ENCODE data around the gene FAM171A2. TPM values are rescaled to one million over a fixed set of nuclear protein-coding genes. Genes with fewer than 3 reads are reported as not detected.

Gene FAM171A2
- total RNA-seq, 1 experiment from 2014 or later = 29.9 TPM

DNA sequence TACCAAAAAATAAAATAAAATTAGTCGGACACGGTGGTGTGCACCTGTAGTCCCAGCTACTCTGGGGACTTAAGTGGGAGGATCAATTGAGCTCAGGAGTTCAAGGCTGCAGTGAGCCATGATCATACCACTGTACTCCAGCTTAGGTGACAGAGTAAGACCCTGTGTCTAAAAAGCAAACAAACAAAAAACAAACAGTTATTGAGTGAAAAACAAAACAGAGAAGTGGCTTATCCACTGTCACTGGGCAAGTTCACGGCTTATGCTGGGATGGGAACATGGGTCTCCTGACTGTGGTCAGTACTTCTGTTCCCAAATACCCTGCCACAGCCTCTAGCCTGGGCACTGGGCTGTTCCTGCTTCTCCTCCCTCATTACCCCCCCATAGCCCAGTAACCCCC is 28.1 kb downstream of the FAM171A2 start:
- TF ChIP-seq IRF2 (CRISPR knock-in tag; IDR thresholded peaks at IDR 0.05; ENCODE audit: borderline replicate concordance, low read depth) (no peak), TP53 (CRISPR knock-in tag; IDR thresholded peaks at IDR 0.05) (no peak)
- ChIA-PET POLR2A (no interaction called here), CTCF (interaction anchor here (0.9 to 7.4 kb wide), 5 partner anchors 9 to 133 kb away, joined by 3 to 78 read pairs (median 8); partner anchors contain the start of gene GRN)
- ATAC-seq (no peak), DNase-seq (ENCODE audit: low spot score) (no peak)
- Mint-ChIP-seq H3K4me3 (no peak overlapping the region), H3K36me3 (no peaks in the 10 kb centered on the region), H3K4me1 (peaks cover 12% of the 10 kb centered on the region; the same call in 1 of the 2 replicates), H3K27ac (no peak overlapping the region), H3K27me3 (ENCODE audit: low read depth) (peaks cover 5% of the 10 kb centered on the region), H3K9me3 (no peaks in the 10 kb centered on the region)

DNA sequence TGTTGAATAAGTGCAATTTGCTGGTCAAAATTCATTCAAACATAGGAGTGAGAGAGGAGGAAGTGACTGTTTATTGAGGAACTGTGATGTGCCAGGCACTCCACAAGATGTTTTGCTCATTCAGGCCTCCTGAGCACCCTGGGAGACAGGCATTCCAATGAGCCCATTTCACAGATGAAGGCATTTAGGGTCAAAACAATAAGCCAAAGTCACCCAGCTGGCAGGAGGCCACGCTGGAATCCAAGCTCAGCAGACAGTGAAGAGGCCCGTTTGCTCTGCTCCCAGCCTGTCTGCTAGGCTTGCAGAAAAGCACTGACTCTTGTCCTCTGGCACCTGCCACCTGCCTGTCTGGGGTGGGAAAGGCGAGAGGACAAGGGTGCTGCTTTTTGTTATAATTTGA is 28.9 kb downstream of the FAM171A2 start:
- no peak for DNase-seq (ENCODE audit: low spot score)
- CTCF ChIA-PET = interaction anchor here (1.4 to 7.4 kb wide), 4 partner anchors 10 to 124 kb away, joined by 3 to 78 read pairs (median 26); partner anchors contain the start of gene GRN
- POLR2A ChIA-PET = interaction anchor here (0.7 kb wide), 1 partner anchor 11 kb away, joined by 6 read pairs; no protein-coding TSS in a partner anchor
- TF ChIP-seq TEAD4 (CRISPR knock-in tag; IDR thresholded peaks at IDR 0.05) (no peak), ZBTB21 (CRISPR knock-in tag; IDR thresholded peaks at IDR 0.05; ENCODE audit: borderline replicate concordance) (no peak), ELF4 (CRISPR knock-in tag; IDR thresholded peaks at IDR 0.05; ENCODE audit: low read depth) (no peak), NR1H2 (CRISPR knock-in tag; IDR thresholded peaks at IDR 0.05) (no peak)
- Mint-ChIP-seq H3K4me3 (no peak overlapping the region), H3K9me3 (no peaks in the 10 kb centered on the region), H3K27me3 (ENCODE audit: low read depth) (peaks cover 5% of the 10 kb centered on the region), H3K27ac (no peak overlapping the region), H3K36me3 (no peaks in the 10 kb centered on the region), H3K4me1 (peaks cover 12% of the 10 kb centered on the region; the same call in 1 of the 2 replicates)
- ATAC-seq = no peak

DNA sequence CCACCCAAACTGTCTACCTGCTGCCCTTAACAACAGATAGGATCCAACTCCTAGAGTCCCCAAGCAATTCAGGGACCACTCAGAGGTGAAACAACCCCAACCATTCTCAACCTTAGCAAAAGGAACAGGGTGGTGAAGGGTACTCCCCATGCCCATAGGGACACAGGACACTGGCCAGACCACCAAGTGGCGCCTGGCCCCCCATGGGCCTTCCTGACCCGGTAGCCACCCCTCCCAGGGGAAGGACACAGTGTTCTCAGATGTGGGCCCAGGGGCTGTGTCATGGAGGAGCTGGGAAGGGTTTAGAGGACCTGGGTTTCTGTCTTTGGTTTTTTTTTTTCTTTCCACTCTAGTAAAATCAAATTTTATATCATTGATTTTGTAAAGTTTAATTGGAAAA is 29.3 kb downstream of the FAM171A2 start:
- ChIA-PET POLR2A (no interaction called here), CTCF (interaction anchor here (1.3 to 7.4 kb wide), 6 partner anchors 10 to 131 kb away, joined by 3 to 78 read pairs (median 22); partner anchors contain the start of gene GRN)
- Mint-ChIP-seq H3K9me3 (no peaks in the 10 kb centered on the region), H3K36me3 (no peaks in the 10 kb centered on the region), H3K27me3 (ENCODE audit: low read depth) (peaks cover 5% of the 10 kb centered on the region), H3K27ac (no peak overlapping the region), H3K4me3 (no peak overlapping the region), H3K4me1 (peaks cover 12% of the 10 kb centered on the region; the same call in 1 of the 2 replicates)
- DNase-seq (ENCODE audit: low spot score) = no peak
- TF ChIP-seq ZNF121 (CRISPR knock-in tag; IDR thresholded peaks at IDR 0.05) (no peak), TEAD1 (CRISPR knock-in tag; IDR thresholded peaks at IDR 0.05) (no peak), MYBL2 (CRISPR knock-in tag; IDR thresholded peaks at IDR 0.05) (no peak), ELF4 (CRISPR knock-in tag; IDR thresholded peaks at IDR 0.05; ENCODE audit: low read depth) (no peak), NFYB (CRISPR knock-in tag; conservative IDR thresholded peaks at IDR 0.05; ENCODE audit: low read depth) (no peak), JAZF1 (CRISPR knock-in tag; IDR thresholded peaks at IDR 0.05) (no peak), CREB1 (CRISPR knock-in tag; IDR thresholded peaks at IDR 0.05) (no peak)
- TF ChIP-seq, protein P1, sequence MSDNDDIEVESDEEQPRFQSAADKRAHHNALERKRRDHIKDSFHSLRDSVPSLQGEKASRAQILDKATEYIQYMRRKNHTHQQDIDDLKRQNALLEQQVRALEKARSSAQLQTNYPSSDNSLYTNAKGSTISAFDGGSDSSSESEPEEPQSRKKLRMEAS (CRISPR knock-in tag; IDR thresholded peaks at IDR 0.05) = no peak
- TF ChIP-seq, protein P2, sequence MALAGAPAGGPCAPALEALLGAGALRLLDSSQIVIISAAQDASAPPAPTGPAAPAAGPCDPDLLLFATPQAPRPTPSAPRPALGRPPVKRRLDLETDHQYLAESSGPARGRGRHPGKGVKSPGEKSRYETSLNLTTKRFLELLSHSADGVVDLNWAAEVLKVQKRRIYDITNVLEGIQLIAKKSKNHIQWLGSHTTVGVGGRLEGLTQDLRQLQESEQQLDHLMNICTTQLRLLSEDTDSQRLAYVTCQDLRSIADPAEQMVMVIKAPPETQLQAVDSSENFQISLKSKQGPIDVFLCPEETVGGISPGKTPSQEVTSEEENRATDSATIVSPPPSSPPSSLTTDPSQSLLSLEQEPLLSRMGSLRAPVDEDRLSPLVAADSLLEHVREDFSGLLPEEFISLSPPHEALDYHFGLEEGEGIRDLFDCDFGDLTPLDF (CRISPR knock-in tag; IDR thresholded peaks at IDR 0.05) = no peak
- TF ChIP-seq, protein P3, sequence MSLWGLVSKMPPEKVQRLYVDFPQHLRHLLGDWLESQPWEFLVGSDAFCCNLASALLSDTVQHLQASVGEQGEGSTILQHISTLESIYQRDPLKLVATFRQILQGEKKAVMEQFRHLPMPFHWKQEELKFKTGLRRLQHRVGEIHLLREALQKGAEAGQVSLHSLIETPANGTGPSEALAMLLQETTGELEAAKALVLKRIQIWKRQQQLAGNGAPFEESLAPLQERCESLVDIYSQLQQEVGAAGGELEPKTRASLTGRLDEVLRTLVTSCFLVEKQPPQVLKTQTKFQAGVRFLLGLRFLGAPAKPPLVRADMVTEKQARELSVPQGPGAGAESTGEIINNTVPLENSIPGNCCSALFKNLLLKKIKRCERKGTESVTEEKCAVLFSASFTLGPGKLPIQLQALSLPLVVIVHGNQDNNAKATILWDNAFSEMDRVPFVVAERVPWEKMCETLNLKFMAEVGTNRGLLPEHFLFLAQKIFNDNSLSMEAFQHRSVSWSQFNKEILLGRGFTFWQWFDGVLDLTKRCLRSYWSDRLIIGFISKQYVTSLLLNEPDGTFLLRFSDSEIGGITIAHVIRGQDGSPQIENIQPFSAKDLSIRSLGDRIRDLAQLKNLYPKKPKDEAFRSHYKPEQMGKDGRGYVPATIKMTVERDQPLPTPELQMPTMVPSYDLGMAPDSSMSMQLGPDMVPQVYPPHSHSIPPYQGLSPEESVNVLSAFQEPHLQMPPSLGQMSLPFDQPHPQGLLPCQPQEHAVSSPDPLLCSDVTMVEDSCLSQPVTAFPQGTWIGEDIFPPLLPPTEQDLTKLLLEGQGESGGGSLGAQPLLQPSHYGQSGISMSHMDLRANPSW (CRISPR knock-in tag; conservative IDR thresholded peaks at IDR 0.05; ENCODE audit: low read depth) = no peak
- no peak for ATAC-seq

DNA sequence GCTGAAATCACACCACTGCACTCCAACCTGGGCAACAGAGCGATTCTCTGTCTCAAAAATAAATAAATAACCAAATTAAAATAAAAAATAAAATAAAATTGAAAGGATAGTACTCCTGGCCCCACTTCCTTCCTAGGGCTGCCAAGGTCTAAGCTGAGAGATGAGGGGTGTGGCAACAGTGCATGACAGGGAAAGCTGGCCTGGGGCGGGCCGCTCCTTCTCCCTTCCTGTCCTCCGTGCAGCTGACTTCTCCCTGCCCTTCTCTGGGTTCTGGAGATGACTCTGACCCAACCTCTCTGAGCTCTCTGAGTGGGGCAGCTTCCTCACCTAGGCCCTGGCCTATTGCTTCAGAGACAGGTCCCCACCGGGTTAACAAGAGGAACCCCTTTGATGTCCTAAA is 30.3 kb downstream of the FAM171A2 start:
- ATAC-seq (no peak), DNase-seq (ENCODE audit: low spot score) (no peak)
- ChIA-PET POLR2A (no interaction called here), CTCF (interaction anchor here (1.3 to 7.4 kb wide), 6 partner anchors 11 to 130 kb away, joined by 3 to 78 read pairs (median 40); partner anchors contain the start of gene GRN)
- Mint-ChIP-seq H3K36me3 (no peaks in the 10 kb centered on the region), H3K27me3 (ENCODE audit: low read depth) (peaks cover 5% of the 10 kb centered on the region), H3K4me3 (no peak overlapping the region), H3K9me3 (no peaks in the 10 kb centered on the region), H3K4me1 (peaks cover 12% of the 10 kb centered on the region; the same call in 1 of the 2 replicates), H3K27ac (no peak overlapping the region)
- TF ChIP-seq KAT7 (CRISPR knock-in tag; IDR thresholded peaks at IDR 0.05; ENCODE audit: borderline replicate concordance) (no peak), ZNF416 (CRISPR knock-in tag; IDR thresholded peaks at IDR 0.05) (no peak), CBFB (CRISPR knock-in tag; IDR thresholded peaks at IDR 0.05; ENCODE audit: low read depth) (no peak), NR2C2 (CRISPR knock-in tag; IDR thresholded peaks at IDR 0.05) (no peak), EMX1 (CRISPR knock-in tag; IDR thresholded peaks at IDR 0.05) (no peak)
- TF ChIP-seq, protein P4, sequence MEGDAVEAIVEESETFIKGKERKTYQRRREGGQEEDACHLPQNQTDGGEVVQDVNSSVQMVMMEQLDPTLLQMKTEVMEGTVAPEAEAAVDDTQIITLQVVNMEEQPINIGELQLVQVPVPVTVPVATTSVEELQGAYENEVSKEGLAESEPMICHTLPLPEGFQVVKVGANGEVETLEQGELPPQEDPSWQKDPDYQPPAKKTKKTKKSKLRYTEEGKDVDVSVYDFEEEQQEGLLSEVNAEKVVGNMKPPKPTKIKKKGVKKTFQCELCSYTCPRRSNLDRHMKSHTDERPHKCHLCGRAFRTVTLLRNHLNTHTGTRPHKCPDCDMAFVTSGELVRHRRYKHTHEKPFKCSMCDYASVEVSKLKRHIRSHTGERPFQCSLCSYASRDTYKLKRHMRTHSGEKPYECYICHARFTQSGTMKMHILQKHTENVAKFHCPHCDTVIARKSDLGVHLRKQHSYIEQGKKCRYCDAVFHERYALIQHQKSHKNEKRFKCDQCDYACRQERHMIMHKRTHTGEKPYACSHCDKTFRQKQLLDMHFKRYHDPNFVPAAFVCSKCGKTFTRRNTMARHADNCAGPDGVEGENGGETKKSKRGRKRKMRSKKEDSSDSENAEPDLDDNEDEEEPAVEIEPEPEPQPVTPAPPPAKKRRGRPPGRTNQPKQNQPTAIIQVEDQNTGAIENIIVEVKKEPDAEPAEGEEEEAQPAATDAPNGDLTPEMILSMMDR (IDR thresholded peaks at IDR 0.05) = no peak
- TF ChIP-seq, protein P5, sequence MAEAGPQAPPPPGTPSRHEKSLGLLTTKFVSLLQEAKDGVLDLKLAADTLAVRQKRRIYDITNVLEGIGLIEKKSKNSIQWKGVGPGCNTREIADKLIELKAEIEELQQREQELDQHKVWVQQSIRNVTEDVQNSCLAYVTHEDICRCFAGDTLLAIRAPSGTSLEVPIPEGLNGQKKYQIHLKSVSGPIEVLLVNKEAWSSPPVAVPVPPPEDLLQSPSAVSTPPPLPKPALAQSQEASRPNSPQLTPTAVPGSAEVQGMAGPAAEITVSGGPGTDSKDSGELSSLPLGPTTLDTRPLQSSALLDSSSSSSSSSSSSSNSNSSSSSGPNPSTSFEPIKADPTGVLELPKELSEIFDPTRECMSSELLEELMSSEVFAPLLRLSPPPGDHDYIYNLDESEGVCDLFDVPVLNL (CRISPR knock-in tag; IDR thresholded peaks at IDR 0.05; ENCODE audit: borderline replicate concordance, low read depth) = no peak
- TF ChIP-seq, protein P6, sequence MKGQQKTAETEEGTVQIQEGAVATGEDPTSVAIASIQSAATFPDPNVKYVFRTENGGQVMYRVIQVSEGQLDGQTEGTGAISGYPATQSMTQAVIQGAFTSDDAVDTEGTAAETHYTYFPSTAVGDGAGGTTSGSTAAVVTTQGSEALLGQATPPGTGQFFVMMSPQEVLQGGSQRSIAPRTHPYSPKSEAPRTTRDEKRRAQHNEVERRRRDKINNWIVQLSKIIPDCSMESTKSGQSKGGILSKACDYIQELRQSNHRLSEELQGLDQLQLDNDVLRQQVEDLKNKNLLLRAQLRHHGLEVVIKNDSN (CRISPR knock-in tag; IDR thresholded peaks at IDR 0.05) = no peak

Measured in WTC11 (cell line).